Measurements from ENCODE around the gene FAM98C.

FAM98C gene

GRCh38 chr19:38457202-38457601, 54.3 kb downstream of the FAM98C start:
- DNase-seq (ENCODE audit: low read depth): no peak

- no peak for DNase-seq (ENCODE audit: low read depth)
These were observed 55.0 kb downstream of the FAM98C start for GRCh38 chr19:38457690-38458405.

All from non-pigmented ciliary epithelial cell (primary cell).